Choroid plexus epithelial cell (primary cell): Measurements from ENCODE around the gene KRTAP9-6.

ENCODE experiments used
- DNase-seq: peaks from one replicate; pipeline ENCODE4 v3.0.0-alpha.2; 2010; ENCODE audit warnings: low read depth
- H3K4me3 ChIP-seq: 2 replicates; pipeline ENCODE4 v1.5.1; 2011; ENCODE audit warnings: low read depth, mild to moderate bottlenecking, control low read depth, low read length, moderate library complexity
- CTCF ChIP-seq: conservative IDR thresholded peaks from 2 replicates; pipeline ENCODE4 v1.5.1; 2011; ENCODE audit warnings: low read depth, mild to moderate bottlenecking, control low read depth, inconsistent platforms, low read length, moderate library complexity

The KRTAP9-6 gene

DNA sequence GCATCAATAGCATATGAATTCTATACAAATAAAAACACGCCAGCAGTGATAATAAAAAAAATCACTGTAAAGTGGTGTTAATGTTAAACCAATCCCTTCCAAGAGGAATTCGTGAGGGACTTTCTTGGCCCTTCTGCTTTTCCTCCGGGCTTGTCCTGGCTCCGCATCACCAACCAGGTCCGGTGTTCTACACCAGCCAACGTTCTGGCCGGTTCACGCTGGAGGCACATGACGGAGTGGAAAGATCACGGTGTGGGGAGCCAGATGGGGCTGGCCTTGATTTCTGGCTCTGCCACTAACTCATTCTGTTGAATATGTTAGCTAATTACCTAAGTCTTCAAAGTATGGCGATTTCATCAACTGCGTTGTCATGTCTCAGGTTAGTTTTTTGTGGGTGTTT is 38.9 kb downstream of the KRTAP9-6 start:
- no peak for TF ChIP-seq CTCF
- no peak for DNase-seq
- no peak overlapping the region for H3K4me3 ChIP-seq

DNA sequence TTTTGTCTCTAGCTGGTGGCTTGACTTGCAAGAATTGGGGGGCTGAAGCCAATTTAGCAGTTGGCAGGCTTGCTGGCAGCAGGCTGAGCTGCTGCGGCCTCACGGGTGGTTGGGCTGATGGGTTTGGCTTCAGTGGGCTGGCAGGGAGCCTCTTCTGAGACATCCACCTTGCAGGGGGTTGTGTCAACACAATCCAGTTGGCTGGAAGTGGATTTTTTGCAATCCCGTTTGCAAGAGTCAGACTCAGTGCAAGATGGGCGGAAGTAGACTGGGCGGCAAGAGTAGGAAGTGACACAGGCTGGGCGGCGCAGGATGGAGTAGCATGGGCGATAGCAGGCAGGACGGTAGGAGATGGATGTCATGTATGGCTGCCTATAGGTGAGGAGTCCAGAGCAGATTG is 42.5 kb downstream of the KRTAP9-6 start:
- no peak for TF ChIP-seq CTCF
- DNase-seq: peak; percentile 55
- no peak overlapping the region for H3K4me3 ChIP-seq

DNA sequence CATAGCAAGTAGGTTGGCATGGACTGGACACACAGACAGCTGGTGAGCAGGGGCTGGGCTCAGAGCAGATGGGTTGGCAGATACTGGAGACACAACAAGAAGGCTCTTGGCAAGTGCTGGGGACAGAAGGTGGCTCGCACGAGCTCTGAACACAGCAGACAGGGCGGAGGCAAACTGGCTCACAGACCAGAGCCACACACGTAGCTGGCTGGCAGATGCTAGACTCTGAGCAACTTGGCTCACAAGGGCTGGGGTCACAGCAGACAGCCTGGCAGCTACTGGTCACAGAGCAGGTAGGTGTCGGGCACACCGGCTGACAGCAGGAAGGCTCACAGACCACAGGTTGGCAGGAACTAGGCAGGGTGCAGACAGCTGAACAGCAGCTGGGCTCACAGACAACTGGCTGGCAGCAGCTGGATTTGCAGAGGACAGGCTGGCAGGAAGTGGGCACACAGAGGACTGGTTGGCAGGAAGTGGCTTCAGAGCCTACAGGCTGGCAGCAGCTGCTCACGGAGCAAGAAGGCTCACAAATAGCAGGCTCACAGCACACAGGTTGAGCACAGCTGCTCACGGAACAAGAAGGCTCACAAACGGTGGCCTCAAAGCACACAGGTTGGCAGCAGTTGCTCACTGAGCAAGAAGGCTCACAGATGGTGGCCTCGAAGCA is 43.2 kb downstream of the KRTAP9-6 start:
- no peak for TF ChIP-seq CTCF
- no peak for DNase-seq
- H3K4me3 ChIP-seq: no peak overlapping the region

- no peak for DNase-seq
- no peak for TF ChIP-seq CTCF
- H3K4me3 ChIP-seq: no peak within 1 kb of the TSS
These were observed 43.8 kb downstream of the KRTAP9-6 start, which contains the start of gene KRTAP16-1 for GRCh38 chr17:41308918-41309359. KRTAP16-1 (minus strand) TSS chr17:41309309; CDS start chr17:41309253, 56 bp downstream.

DNA sequence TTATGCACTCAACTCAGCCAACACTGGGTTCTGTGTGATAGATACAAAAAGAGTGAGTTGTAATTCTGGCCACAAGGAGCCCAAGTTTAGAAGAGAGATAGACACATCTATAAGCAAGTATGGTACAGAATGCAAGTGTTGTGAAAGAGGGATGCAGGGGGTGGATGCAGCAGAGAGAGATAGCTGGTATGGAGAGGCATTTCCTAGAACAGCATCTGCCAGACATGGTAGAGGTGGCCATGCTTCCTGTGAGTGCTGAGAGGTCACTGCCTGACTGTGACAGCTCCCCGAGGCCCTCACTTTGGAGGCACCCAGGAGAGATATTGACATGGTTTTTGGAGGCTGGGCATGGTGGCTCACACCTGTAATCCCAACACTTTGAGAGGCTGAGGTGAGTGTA is 45.9 kb downstream of the KRTAP9-6 start:
- H3K4me3 ChIP-seq: no peak overlapping the region
- DNase-seq: no peak
- TF ChIP-seq CTCF: no peak

DNA sequence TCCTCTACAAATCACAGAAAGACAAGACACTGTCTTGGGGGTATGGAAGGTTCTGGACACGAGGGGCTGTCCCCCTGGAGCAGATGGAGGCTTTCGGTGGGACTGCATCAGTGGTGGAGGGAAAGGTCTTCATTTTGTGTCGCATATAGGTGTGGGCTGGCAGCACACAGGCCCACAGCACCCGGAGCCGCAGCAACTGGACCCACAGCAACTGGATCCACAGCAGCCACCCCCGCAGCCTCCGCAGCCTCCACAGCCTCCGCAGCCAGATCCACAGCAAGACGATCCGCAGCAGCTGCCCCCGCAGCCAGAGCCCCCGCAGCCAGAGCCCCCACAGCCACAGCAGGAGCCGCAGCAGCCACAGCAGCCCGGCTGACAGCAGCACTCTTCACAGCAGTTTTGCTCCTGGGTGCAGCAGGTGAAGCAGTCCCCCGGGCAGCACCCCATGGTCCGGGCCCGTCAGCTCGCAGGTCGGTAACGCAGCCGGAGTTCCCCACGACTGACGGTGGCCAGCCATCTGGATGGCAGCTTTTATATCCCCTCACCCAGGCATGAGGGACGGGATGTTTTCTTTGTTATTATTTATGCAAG is 50.1 kb downstream of the KRTAP9-6 start, which contains the start of gene KRTAP17-1:
KRTAP17-1 (minus strand) TSS at position 507 of the 591 bp plus-strand sequence; CDS start at position 447, 60 bp downstream.
- DNase-seq: no peak
- H3K4me3 ChIP-seq: no peak within 1 kb of the TSS
- no peak for TF ChIP-seq CTCF
